ENCODE results near the gene MYL12A.

- TF ChIP-seq TP53 (CRISPR knock-in tag; IDR thresholded peaks at IDR 0.05), result no peak
- TF ChIP-seq ETV6 (CRISPR knock-in tag; IDR thresholded peaks at IDR 0.05), result no peak
- no peak for TF ChIP-seq ATF2 (CRISPR knock-in tag; IDR thresholded peaks at IDR 0.05; ENCODE audit: borderline replicate concordance, low read depth)
- no peak for TF ChIP-seq E2F5 (CRISPR knock-in tag; IDR thresholded peaks at IDR 0.05)
- TF ChIP-seq, protein P1, sequence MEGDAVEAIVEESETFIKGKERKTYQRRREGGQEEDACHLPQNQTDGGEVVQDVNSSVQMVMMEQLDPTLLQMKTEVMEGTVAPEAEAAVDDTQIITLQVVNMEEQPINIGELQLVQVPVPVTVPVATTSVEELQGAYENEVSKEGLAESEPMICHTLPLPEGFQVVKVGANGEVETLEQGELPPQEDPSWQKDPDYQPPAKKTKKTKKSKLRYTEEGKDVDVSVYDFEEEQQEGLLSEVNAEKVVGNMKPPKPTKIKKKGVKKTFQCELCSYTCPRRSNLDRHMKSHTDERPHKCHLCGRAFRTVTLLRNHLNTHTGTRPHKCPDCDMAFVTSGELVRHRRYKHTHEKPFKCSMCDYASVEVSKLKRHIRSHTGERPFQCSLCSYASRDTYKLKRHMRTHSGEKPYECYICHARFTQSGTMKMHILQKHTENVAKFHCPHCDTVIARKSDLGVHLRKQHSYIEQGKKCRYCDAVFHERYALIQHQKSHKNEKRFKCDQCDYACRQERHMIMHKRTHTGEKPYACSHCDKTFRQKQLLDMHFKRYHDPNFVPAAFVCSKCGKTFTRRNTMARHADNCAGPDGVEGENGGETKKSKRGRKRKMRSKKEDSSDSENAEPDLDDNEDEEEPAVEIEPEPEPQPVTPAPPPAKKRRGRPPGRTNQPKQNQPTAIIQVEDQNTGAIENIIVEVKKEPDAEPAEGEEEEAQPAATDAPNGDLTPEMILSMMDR (IDR thresholded peaks at IDR 0.05), result no peak
- TF ChIP-seq CREM (CRISPR knock-in tag; IDR thresholded peaks at IDR 0.05), result no peak
- no peak for TF ChIP-seq ATF3 (CRISPR knock-in tag; conservative IDR thresholded peaks at IDR 0.05)
- no peak for TF ChIP-seq CREB1 (CRISPR knock-in tag; IDR thresholded peaks at IDR 0.05)
- TF ChIP-seq PREB (CRISPR knock-in tag; IDR thresholded peaks at IDR 0.05; ENCODE audit: borderline replicate concordance), result no peak
- TF ChIP-seq, protein P2, sequence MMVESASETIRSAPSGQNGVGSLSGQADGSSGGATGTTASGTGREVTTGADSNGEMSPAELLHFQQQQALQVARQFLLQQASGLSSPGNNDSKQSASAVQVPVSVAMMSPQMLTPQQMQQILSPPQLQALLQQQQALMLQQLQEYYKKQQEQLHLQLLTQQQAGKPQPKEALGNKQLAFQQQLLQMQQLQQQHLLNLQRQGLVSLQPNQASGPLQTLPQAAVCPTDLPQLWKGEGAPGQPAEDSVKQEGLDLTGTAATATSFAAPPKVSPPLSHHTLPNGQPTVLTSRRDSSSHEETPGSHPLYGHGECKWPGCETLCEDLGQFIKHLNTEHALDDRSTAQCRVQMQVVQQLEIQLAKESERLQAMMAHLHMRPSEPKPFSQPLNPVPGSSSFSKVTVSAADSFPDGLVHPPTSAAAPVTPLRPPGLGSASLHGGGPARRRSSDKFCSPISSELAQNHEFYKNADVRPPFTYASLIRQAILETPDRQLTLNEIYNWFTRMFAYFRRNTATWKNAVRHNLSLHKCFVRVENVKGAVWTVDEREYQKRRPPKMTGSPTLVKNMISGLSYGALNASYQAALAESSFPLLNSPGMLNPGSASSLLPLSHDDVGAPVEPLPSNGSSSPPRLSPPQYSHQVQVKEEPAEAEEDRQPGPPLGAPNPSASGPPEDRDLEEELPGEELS (CRISPR knock-in tag; IDR thresholded peaks at IDR 0.05), result no peak
- TF ChIP-seq HMGA2 (CRISPR knock-in tag; IDR thresholded peaks at IDR 0.05), result no peak
- no peak for TF ChIP-seq ZNF263 (CRISPR knock-in tag; IDR thresholded peaks at IDR 0.05; ENCODE audit: low read depth)
- TF ChIP-seq ZNF416 (CRISPR knock-in tag; IDR thresholded peaks at IDR 0.05), result no peak
- no peak for TF ChIP-seq ZNF425 (CRISPR knock-in tag; conservative IDR thresholded peaks at IDR 0.05)
Measured at GRCh38 chr18:3233004-3233403, 14.6 kb upstream of the MYL12A start.
